HepG2 (cell line): ENCODE data around the gene CERS3. TPM values are rescaled to one million over a fixed set of nuclear protein-coding genes. Genes with fewer than 3 reads are reported as not detected.

Experiments
- ATAC-seq: fragments of 200-7000 bp; cut with Tn5 transposase; 3 replicates; pipeline ENCODE4 v1.9.1; 2020; ENCODE audit warnings: mild to moderate bottlenecking, moderate library complexity
- BruUV-seq: library from RNA; stranded (reverse); fragments of 400-500 nt; replicated peaks from 2 replicates; lab custom pipeline; 2021; lab: Mats Ljungman, UMichigan
- CTCF ChIA-PET: fragments of 300-600 bp; formaldehyde crosslinking; extraction: SDS; loops from one replicate; lab custom pipeline; 2021; ENCODE audit warnings: low total read pairs, inconsistent platforms, low intra/inter-chr PET ratio; lab: Yijun Ruan, JAX
- POLR2A ChIA-PET: fragments of 350-600 bp; sonication (Branson Sonifier 250); formaldehyde crosslinking; loops from one replicate; lab custom pipeline; 2020; ENCODE audit warnings: antibody characterized with exemption, inconsistent platforms; lab: Yijun Ruan, JAX
- DNase-seq: peaks from one replicate; pipeline ENCODE4 v3.0.0-alpha.2; 2015; ENCODE audit warnings: low spot score
- FAIRE-seq: peaks from 3 replicates; lab custom pipeline; 2011; peaks lifted over from hg19 to GRCh38; lab: Jason Lieb, UNC
- H2AFZ ChIP-seq: one replicate; pipeline ENCODE4 v1.6.1; 2011; ENCODE audit warnings: low read length, inconsistent platforms
- H3K27ac ChIP-seq: fragments of 300-600 bp; 3 replicates; pipeline ENCODE4 v1.8.0; 2011; ENCODE audit warnings: mixed run types, mild to moderate bottlenecking, mixed read lengths, low read length, inconsistent platforms; ENCODE audit not compliant: insufficient read depth; ENCODE audit errors: extremely low read length
- H3K27me3 ChIP-seq, 2 experiments: fragments of 200-600 bp in 1 of 2; 2 replicates in 1 of 2; 3 replicates in 1 of 2; pipeline versions ENCODE4 v1.6.0 to v1.8.0; 2011; ENCODE audit warnings: low read length in 2 of 2, mild to moderate bottlenecking in 2 of 2, moderate library complexity in 2 of 2, inconsistent platforms in 1 of 2; ENCODE audit not compliant: insufficient read depth in 2 of 2, control insufficient read depth in 1 of 2
- H3K36me3 ChIP-seq, 2 experiments: fragments of 200-600 bp in 1 of 2; replicated peaks in 1 of 2; 2 replicates in 1 of 2; 3 replicates in 1 of 2; pipeline versions ENCODE4 v1.5.1 to v1.8.0; 2011; ENCODE audit warnings: low read length in 2 of 2, inconsistent platforms in 1 of 2; ENCODE audit not compliant: insufficient read depth in 2 of 2, control insufficient read depth in 1 of 2
- H3K4me1 ChIP-seq: 2 replicates; pipeline ENCODE4 v1.5.1; 2012; ENCODE audit warnings: low read length, inconsistent platforms; ENCODE audit not compliant: insufficient read depth
- H3K4me2 ChIP-seq: 2 replicates; pipeline ENCODE4 v1.6.0; 2011; ENCODE audit warnings: low read depth, low read length, inconsistent platforms
- H3K4me3 ChIP-seq, 3 experiments: fragments of 200-600 bp in 1 of 3; sonication (generic), shearing (Covaris generic) in 1 of 3; replicated peaks in 1 of 3; 2 replicates each; pipeline ENCODE4 v1.5.1; 2011 to 2016; ENCODE audit warnings: low read length in 3 of 3, inconsistent platforms in 2 of 3, low read depth in 2 of 3, mild to moderate bottlenecking in 2 of 3, control low read depth in 1 of 3, mixed read lengths in 1 of 3; ENCODE audit not compliant: insufficient read depth in 1 of 3
- H3K79me2 ChIP-seq: one replicate; pipeline ENCODE4 v1.6.1; 2011; ENCODE audit warnings: low read length, inconsistent platforms; ENCODE audit not compliant: insufficient read depth
- H3K9ac ChIP-seq: 2 replicates; pipeline ENCODE4 v1.6.0; 2011; ENCODE audit warnings: mild to moderate bottlenecking, low read depth, low read length, inconsistent platforms; ENCODE audit not compliant: insufficient read depth
- H3K9me3 ChIP-seq: 2 replicates; pipeline ENCODE4 v1.5.1; 2012; ENCODE audit warnings: mild to moderate bottlenecking, low read length
- H4K20me1 ChIP-seq: 2 replicates; pipeline ENCODE4 v1.6.0; 2011; ENCODE audit warnings: inconsistent platforms, mild to moderate bottlenecking, low read length, moderate library complexity; ENCODE audit not compliant: insufficient read depth
- EED ChIP-seq: sonication (generic); formaldehyde crosslinking; IDR thresholded peaks from 2 replicates; pipeline ENCODE4 v1.5.0; 2020; ENCODE audit warnings: mild to moderate bottlenecking, missing genetic modification reagents
- GABPA ChIP-seq, 2 experiments: IDR thresholded peaks; 2 replicates each; pipeline ENCODE4 v1.6.1; 2011 to 2016; ENCODE audit warnings: low read depth in 2 of 2, low read length in 1 of 2, missing biosample characterization in 1 of 2, missing genetic modification characterization in 1 of 2
- HNRNPUL1 ChIP-seq: fragments of 200-400 bp; formaldehyde crosslinking; IDR thresholded peaks from 2 replicates; pipeline ENCODE4 v1.6.1; 2017; ENCODE audit warnings: low read depth, mild to moderate bottlenecking, low read length, moderate library complexity
- HOXA5 ChIP-seq: sonication (generic); formaldehyde crosslinking; IDR thresholded peaks from 2 replicates; pipeline ENCODE4 v1.4.0; 2020; ENCODE audit warnings: missing genetic modification reagents
- RXRB ChIP-seq: IDR thresholded peaks from 2 replicates; pipeline ENCODE4 v1.6.1; 2016; ENCODE audit warnings: borderline replicate concordance, missing genetic modification reagents, missing compliant biosample characterization
- ZIK1 ChIP-seq: sonication (generic); formaldehyde crosslinking; IDR thresholded peaks from 2 replicates; pipeline ENCODE4 v1.5.0; 2020; ENCODE audit warnings: mild to moderate bottlenecking, low read depth, missing genetic modification reagents, borderline replicate concordance
- ZNF224 ChIP-seq: sonication (generic); formaldehyde crosslinking; IDR thresholded peaks from 2 replicates; pipeline ENCODE4 v1.5.0; 2020; ENCODE audit warnings: mild to moderate bottlenecking, missing genetic modification reagents
- ZNF746 ChIP-seq: sonication (generic); formaldehyde crosslinking; IDR thresholded peaks from 2 replicates; pipeline ENCODE4 v1.8.0; 2022; ENCODE audit warnings: mild to moderate bottlenecking, missing genetic modification reagents
- ZNF891 ChIP-seq: sonication (generic); formaldehyde crosslinking; IDR thresholded peaks from 2 replicates; pipeline ENCODE4 v1.5.0; 2020; ENCODE audit warnings: mild to moderate bottlenecking, missing genetic modification reagents
- whole genome bisulfite sequencing: methylation state at CpG from one replicate; pipeline ENCODE4 v1.1.6; 2017; ENCODE audit warnings: low lambda C conversion rate; 5-methylcytosine and 5-hydroxymethylcytosine counted together
- in situ Hi-C: cut with HindIII; loops from 2 replicates; pipeline ENCODE4 v1.10.0; 2017; ENCODE audit warnings: low pct_unique_long_range_greater_than_20kb; ENCODE audit not compliant: extremely low pct_ligation_motif_present
- intact Hi-C: fragments of 100-400 bp; cut with micrococcal nuclease; formaldehyde crosslinking; loops from one replicate; pipeline ENCODE4 v1.10.0; 2022; ENCODE audit not compliant: unreplicated experiment
- polyA plus RNA-seq, 8 experiments: library from polyadenylated mRNA; depleted of rRNA in 3 of 8; stranded (reverse) in 7 of 8; unstranded in 1 of 8; fragments of >200 nt; fragmentation: Illumina TruSeq in 4 of 8; extraction: Trizol in 4 of 8; gene quantifications; 2 replicates each; pipeline versions ENCODE4 v1.2.1 to v1.2.3, GENCODE V29; 2011 to 2016; ENCODE audit warnings: low read depth in 4 of 8, missing spikeins in 1 of 8, mixed read lengths in 1 of 8; ENCODE audit not compliant: insufficient read depth in 1 of 8
- total RNA-seq, 5 experiments: library from RNA; depleted of rRNA; stranded (reverse); fragments of >200 nt; fragmentation: Illumina TruSeq; extraction: Trizol; gene quantifications; 2 replicates each; pipeline ENCODE4 v1.2.3, GENCODE V29; 2016; ENCODE audit warnings: low read depth in 1 of 5
- TF ChIP-seq, protein P1 (sequence below): sonication (generic); formaldehyde crosslinking; conservative IDR thresholded peaks from 2 replicates; pipeline ENCODE4 v1.8.1; 2023; ENCODE audit warnings: missing genetic modification reagents
- TF ChIP-seq, protein P2 (sequence below): fragments of 450-650 bp; IDR thresholded peaks from 2 replicates; pipeline ENCODE4 v1.6.1; 2017; ENCODE audit warnings: mild to moderate bottlenecking
- TF ChIP-seq, protein P3 (sequence below): sonication (generic); formaldehyde crosslinking; IDR thresholded peaks from 2 replicates; pipeline ENCODE4 v1.4.0; 2020; ENCODE audit warnings: mild to moderate bottlenecking, missing genetic modification reagents

The CERS3 gene
- total and polyA plus RNA-seq, 2 of the 13 experiments (the other 11 are each of a cell fraction or from before 2014, with no cell fraction given) = not detected

DNA sequence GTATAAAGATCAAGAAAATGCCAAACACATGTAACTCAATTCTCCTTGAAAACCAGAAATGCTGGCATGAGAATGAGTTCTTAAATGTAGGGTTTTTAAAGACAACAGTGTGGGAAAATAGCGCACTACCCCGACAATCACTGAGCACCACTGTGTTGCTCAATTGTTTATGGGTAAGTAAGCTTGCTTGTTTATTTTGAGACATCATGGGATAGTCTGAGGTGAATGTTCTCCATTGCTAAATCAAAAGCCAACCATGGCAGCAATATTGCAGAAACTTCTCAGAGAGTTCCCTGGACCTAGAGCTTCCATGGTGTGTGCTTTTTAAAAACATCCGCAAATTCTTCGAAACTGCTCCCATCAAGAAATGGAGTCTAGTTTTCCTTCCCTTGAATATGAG lies 62.7 kb downstream of the CERS3 start (continued):
- TF ChIP-seq, protein P1, sequence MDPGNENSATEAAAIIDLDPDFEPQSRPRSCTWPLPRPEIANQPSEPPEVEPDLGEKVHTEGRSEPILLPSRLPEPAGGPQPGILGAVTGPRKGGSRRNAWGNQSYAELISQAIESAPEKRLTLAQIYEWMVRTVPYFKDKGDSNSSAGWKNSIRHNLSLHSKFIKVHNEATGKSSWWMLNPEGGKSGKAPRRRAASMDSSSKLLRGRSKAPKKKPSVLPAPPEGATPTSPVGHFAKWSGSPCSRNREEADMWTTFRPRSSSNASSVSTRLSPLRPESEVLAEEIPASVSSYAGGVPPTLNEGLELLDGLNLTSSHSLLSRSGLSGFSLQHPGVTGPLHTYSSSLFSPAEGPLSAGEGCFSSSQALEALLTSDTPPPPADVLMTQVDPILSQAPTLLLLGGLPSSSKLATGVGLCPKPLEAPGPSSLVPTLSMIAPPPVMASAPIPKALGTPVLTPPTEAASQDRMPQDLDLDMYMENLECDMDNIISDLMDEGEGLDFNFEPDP (CRISPR knock-in tag) = no peak
- TF ChIP-seq RXRB (no peak), ZNF891 (no peak)

DNA sequence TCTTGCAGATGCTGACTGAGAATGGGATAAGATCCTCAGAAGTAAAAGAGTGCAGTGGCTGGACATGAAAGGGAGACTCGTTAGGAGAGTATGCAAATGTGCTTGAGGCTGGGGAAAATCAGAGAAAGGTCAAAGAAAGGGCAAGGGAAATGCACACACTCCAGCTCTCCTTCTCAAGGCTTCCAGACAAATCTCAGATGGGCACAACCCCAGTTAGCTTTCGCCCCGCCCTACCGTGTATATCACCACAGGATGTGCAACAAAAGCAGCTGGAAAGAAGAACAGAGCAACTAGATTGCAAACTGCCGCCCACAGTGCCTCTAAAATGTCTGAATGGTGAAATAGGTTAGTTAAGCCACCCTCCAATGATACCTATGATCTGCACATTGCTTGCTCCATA lies 63.9 kb downstream of the CERS3 start:
- no peak for FAIRE-seq
- Histone ChIP-seq H3K9me3 (no peaks in the 10 kb centered on the region), H4K20me1 (no peaks in the 10 kb centered on the region), H3K4me2 (no peak overlapping the region), H3K4me1 (no peaks in the 10 kb centered on the region), H3K4me3 (no peak overlapping the region), H3K36me3 (no peaks in the 10 kb centered on the region), H3K79me2 (no peaks in the 10 kb centered on the region), H3K27ac (no peak overlapping the region), H2AFZ (no peak overlapping the region), H3K9ac (no peak overlapping the region), H3K27me3 (no peaks in the 10 kb centered on the region)
- WGBS = 0% methylated on average over 5 of the region's 5 CpGs
- POLR2A ChIA-PET = no interaction called here
- no TSS peak for BruUV-seq
- no peak for DNase-seq
- intact Hi-C loops = no loop called here
- ATAC-seq = no peak
- CTCF ChIA-PET = no interaction called here
- in situ Hi-C loops = no loop called here
- TF ChIP-seq, protein P2, sequence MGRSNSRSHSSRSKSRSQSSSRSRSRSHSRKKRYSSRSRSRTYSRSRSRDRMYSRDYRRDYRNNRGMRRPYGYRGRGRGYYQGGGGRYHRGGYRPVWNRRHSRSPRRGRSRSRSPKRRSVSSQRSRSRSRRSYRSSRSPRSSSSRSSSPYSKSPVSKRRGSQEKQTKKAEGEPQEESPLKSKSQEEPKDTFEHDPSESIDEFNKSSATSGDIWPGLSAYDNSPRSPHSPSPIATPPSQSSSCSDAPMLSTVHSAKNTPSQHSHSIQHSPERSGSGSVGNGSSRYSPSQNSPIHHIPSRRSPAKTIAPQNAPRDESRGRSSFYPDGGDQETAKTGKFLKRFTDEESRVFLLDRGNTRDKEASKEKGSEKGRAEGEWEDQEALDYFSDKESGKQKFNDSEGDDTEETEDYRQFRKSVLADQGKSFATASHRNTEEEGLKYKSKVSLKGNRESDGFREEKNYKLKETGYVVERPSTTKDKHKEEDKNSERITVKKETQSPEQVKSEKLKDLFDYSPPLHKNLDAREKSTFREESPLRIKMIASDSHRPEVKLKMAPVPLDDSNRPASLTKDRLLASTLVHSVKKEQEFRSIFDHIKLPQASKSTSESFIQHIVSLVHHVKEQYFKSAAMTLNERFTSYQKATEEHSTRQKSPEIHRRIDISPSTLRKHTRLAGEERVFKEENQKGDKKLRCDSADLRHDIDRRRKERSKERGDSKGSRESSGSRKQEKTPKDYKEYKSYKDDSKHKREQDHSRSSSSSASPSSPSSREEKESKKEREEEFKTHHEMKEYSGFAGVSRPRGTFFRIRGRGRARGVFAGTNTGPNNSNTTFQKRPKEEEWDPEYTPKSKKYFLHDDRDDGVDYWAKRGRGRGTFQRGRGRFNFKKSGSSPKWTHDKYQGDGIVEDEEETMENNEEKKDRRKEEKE = no peak
- TF ChIP-seq ZIK1 (CRISPR knock-in tag) = no peak
- TF ChIP-seq HOXA5 (CRISPR knock-in tag) = no peak
- TF ChIP-seq EED (CRISPR knock-in tag) = no peak
- no peak for TF ChIP-seq HNRNPUL1
- no peak for TF ChIP-seq ZNF746
- TF ChIP-seq ZNF224 (CRISPR knock-in tag) = no peak
- no peak for TF ChIP-seq GABPA (IDR thresholded peaks at IDR 0.05; ENCODE audit: low read depth, low read length)
- no peak for TF ChIP-seq GABPA (CRISPR knock-in tag; IDR thresholded peaks at IDR 0.05; ENCODE audit: low read depth)
- TF ChIP-seq, protein P3, sequence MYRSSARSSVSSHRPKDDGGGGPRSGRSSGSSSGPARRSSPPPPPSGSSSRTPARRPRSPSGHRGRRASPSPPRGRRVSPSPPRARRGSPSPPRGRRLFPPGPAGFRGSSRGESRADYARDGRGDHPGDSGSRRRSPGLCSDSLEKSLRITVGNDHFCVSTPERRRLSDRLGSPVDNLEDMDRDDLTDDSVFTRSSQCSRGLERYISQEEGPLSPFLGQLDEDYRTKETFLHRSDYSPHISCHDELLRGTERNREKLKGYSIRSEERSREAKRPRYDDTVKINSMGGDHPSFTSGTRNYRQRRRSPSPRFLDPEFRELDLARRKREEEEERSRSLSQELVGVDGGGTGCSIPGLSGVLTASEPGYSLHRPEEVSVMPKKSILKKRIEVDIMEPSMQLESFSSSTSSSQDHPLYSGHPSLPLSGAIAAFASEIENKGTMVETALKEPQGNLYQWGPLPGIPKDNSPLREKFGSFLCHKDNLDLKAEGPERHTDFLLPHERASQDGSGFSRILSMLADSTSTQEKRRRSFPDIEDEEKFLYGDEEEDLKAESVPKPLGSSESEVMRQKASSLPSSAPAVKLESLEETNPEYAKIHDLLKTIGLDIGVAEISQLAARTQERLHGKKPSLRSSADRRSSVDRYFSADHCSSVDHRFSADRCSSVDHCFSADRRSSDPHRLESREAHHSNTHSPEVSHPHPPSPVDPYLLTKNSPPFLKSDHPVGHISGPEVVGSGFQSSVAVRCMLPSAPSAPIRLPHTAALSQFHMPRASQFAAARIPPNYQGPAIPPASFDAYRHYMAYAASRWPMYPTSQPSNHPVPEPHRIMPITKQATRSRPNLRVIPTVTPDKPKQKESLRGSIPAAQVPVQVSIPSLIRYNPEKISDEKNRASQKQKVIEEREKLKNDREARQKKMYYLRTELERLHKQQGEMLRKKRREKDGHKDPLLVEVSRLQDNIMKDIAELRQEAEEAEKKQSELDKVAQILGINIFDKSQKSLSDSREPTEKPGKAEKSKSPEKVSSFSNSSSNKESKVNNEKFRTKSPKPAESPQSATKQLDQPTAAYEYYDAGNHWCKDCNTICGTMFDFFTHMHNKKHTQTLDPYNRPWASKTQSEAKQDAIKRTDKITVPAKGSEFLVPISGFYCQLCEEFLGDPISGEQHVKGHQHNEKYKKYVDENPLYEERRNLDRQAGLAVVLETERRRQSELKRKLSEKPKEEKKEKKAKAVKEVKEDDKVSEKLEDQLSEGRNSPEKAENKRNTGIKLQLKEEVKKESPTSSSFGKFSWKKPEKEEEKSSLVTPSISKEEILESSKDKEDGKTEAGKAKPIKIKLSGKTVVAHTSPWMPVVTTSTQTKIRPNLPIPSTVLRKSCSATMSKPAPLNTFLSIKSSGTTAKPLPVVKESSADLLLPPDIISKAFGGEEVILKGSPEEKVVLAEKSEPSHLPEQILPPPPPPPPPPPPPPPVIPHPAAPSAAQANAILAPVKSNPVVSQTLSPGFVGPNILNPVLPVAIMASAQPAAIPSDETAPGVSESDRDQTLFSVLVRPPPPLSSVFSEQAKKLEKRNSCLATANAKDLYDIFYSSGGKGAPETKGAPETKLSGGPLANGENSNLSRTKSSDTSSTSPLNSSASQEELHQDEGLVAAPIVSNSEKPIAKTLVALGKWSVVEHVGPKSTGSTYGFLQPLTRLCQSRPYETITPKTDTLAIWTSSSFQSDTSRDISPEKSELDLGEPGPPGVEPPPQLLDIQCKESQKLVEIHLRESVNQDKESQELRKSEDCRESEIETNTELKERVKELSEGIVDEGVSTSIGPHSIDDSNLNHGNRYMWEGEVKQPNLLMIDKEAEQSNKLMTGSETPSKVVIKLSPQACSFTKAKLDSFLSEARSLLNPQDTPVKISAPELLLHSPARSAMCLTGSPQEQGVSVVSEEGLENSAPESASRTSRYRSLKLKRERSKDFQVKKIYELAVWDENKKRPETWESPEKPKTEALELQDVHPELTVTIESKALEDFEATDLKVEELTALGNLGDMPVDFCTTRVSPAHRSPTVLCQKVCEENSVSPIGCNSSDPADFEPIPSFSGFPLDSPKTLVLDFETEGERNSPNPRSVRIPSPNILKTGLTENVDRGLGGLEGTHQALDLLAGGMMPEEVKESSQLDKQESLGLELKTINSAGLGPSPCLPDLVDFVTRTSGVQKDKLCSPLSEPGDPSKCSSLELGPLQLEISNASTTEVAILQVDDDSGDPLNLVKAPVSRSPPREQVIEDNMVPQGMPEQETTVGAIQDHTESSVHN (CRISPR knock-in tag) = no peak
